Upper lobe of left lung (tissue), 6 donors: ENCODE results near the gene PON3. TPM values are rescaled to one million over a fixed set of nuclear protein-coding genes. Genes with fewer than 3 reads are reported as not detected.

Source experiments
- ATAC-seq, 2 donors: fragments of 200-7000 bp; cut with Tn5 transposase; one replicate each; pipeline ENCODE4 v1.9.1; 2022; ENCODE audit warnings: mild to moderate bottlenecking in 2 of 2, moderate library complexity in 2 of 2; ENCODE audit not compliant: low FRiP score in 2 of 2
- DNase-seq, 2 donors: peaks; one replicate each; pipeline ENCODE4 v3.0.0-alpha.2; 2019 to 2020
- H3K27ac ChIP-seq, 4 donors: fragments of 200-600 bp; sonication (generic); one replicate each; pipeline ENCODE4 v1.5.1; 2016 to 2019
- H3K27me3 ChIP-seq, 4 donors: fragments of 200-600 bp; sonication (generic); one replicate each; pipeline ENCODE4 v1.5.1; 2017 to 2019
- H3K36me3 ChIP-seq, 4 donors: fragments of 200-600 bp; sonication (generic); one replicate each; pipeline ENCODE4 v1.5.1; 2016 to 2019
- H3K4me1 ChIP-seq, 4 donors: fragments of 200-600 bp; sonication (generic); one replicate each; pipeline ENCODE4 v1.5.1; 2018 to 2019
- H3K4me3 ChIP-seq, 4 donors: fragments of 200-600 bp; sonication (generic); one replicate each; pipeline ENCODE4 v1.5.1; 2017 to 2019; ENCODE audit warnings: mild to moderate bottlenecking in 2 of 4, moderate library complexity in 1 of 4
- H3K9me3 ChIP-seq, 4 donors: fragments of 200-600 bp; sonication (generic); one replicate each; pipeline ENCODE4 v1.5.1; 2018 to 2019
- EP300 ChIP-seq, 4 donors: sonication (generic); formaldehyde crosslinking; IDR thresholded peaks; one replicate each; pipeline ENCODE4 v1.5.1; 2017; ENCODE audit warnings: antibody characterized with exemption in 4 of 4, control low read depth in 2 of 4
- POLR2A ChIP-seq, 4 donors: fragments of 450-650 bp; IDR thresholded peaks; one replicate each; pipeline ENCODE4 v1.5.1; 2016 to 2017; ENCODE audit warnings: antibody characterized with exemption in 4 of 4, mild to moderate bottlenecking in 2 of 4
- POLR2AphosphoS5 ChIP-seq, 2 donors: sonication (generic); formaldehyde crosslinking; IDR thresholded peaks; one replicate each; pipeline ENCODE4 v1.5.1; 2017; ENCODE audit warnings: antibody characterized with exemption in 2 of 2
- WGBS, 2 donors: methylation state at CpG; one replicate each; pipeline ENCODE4 v1.1.5; 2017 to 2018; 5-methylcytosine and 5-hydroxymethylcytosine counted together
- total RNA-seq, 6 donors: library from RNA; depleted of rRNA in 4 of 6; stranded (reverse); fragments of >200 nt in 4 of 6; gene quantifications; one replicate each; pipeline versions ENCODE4 v1.1.0 to v1.2.1, GENCODE V29; 2016 to 2021
- TF ChIP-seq, protein P1 (sequence below), 6 experiments: fragments of 450-650 bp in 4 of 6; fragments of 200-600 bp in 2 of 6; sonication (generic) in 2 of 6; IDR thresholded peaks; one replicate each; pipeline ENCODE4 v1.5.1; 2016 to 2019; ENCODE audit warnings: antibody characterized with exemption in 6 of 6
- donor health status: DM: no; HTN: no; CAD: no; lungs with moderate emphysema.
- donor health status: DM: no; HTN: yes; CAD: no; lungs with severe emphysema.

The PON3 gene
- total RNA-seq, 6 donors from 2014 or later: 10.4 to 67.2 (median 23.2) TPM

DNA sequence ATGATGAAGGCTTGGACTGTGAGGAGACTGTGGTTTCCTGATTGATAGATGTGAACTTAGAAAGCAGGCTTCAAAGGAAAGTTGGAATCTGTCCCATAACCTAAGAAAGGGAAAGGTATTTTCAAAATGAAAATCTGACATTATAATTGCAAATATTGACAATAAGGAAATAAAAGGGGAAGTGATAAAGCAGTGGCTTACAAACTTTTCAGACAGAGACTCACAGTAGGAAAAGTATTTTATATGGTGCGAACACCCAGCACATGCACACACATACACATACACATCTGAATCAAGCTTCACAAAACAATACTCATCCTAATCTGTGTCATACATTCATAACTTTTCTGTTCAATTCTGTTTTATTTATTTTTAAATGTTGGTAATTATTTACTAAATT, 76.6 kb downstream of the PON3 start:
- Histone ChIP-seq H3K36me3 (no peaks in the 10 kb centered on the region), H3K4me1 (no peaks in the 10 kb centered on the region), H3K9me3 (no peaks in the 10 kb centered on the region), H3K4me3 (no peak overlapping the region), H3K27ac (no peak overlapping the region), H3K27me3 (no peaks in the 10 kb centered on the region)
- no peak for DNase-seq
- WGBS, 2 donors: 89 to 95% methylated on average over 1 of the region's 1 CpG
- TF ChIP-seq POLR2AphosphoS5 (IDR thresholded peaks at IDR 0.05) (no peak), EP300 (IDR thresholded peaks at IDR 0.05) (no peak), POLR2A (IDR thresholded peaks at IDR 0.05) (no peak)
- TF ChIP-seq, protein P1, sequence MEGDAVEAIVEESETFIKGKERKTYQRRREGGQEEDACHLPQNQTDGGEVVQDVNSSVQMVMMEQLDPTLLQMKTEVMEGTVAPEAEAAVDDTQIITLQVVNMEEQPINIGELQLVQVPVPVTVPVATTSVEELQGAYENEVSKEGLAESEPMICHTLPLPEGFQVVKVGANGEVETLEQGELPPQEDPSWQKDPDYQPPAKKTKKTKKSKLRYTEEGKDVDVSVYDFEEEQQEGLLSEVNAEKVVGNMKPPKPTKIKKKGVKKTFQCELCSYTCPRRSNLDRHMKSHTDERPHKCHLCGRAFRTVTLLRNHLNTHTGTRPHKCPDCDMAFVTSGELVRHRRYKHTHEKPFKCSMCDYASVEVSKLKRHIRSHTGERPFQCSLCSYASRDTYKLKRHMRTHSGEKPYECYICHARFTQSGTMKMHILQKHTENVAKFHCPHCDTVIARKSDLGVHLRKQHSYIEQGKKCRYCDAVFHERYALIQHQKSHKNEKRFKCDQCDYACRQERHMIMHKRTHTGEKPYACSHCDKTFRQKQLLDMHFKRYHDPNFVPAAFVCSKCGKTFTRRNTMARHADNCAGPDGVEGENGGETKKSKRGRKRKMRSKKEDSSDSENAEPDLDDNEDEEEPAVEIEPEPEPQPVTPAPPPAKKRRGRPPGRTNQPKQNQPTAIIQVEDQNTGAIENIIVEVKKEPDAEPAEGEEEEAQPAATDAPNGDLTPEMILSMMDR (IDR thresholded peaks at IDR 0.05): no peak
- ATAC-seq: no peak

DNA sequence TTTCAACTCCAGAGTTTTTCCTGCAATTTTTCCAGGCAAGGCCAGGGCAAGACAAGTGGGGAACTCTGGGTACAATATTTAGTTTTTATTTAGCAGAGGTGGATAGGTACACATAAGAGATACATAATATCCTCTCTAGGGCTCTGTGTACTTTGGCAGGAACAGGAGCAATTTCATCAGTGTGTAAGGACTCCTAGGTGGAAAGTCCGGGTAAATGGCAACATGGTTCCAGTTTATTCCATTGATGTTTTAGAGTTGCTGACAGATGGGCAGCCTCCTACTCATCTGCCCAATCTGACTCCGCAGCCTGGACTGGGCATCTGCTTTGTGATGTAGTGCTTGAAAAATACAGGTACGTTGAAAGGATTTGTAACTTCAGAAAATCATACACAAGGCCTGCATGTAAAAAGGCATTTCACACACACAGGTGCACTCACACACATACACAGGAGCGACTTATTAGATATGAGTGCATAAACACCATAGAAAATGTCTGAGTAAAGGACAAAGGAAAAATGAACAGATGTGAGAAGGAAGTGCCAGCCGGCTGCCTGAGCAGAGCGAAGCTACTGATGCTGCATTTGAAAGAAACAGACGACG, 77.6 kb downstream of the PON3 start:
- DNase-seq (no peak), ATAC-seq (no peak)
- Histone ChIP-seq H3K9me3 (no peaks in the 10 kb centered on the region), H3K27me3 (no peaks in the 10 kb centered on the region), H3K27ac (no peak overlapping the region), H3K4me1 (no peaks in the 10 kb centered on the region), H3K36me3 (no peaks in the 10 kb centered on the region), H3K4me3 (no peak overlapping the region)
- TF ChIP-seq POLR2A (IDR thresholded peaks at IDR 0.05): no peak
- TF ChIP-seq, protein P1 (IDR thresholded peaks at IDR 0.05): no peak
- no peak for TF ChIP-seq POLR2AphosphoS5 (IDR thresholded peaks at IDR 0.05)
- TF ChIP-seq EP300 (IDR thresholded peaks at IDR 0.05): no peak
- WGBS, 2 donors: 90 to 93% methylated on average over 8 of the region's 8 CpGs

DNA sequence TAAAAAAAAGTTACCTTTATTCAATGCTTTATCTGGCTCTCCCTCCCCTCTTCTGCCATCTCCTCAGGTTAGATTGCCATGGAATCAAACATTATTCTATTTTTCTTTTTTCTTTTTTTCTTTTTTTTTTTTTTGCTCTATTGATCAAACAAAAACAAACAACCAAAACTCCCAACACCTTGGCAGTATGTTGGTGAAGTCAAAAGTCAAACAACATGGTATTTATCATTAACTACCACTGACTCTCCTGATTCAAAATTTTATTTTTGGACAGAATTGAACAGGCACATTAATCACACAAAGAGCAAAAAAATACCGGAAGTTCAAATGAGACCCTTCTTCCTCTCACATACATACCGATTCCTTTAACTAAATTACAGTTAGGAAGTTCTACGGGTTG, 78.2 kb downstream of the PON3 start:
- no peaks in the 10 kb centered on the region for H3K4me1 ChIP-seq
- no peaks in the 10 kb centered on the region for H3K9me3 ChIP-seq
- H3K4me3 ChIP-seq: no peak overlapping the region
- 58 to 72% methylated on average over 3 of the region's 3 CpGs for WGBS, 2 donors
- no peak overlapping the region for H3K27ac ChIP-seq
- H3K36me3 ChIP-seq: no peaks in the 10 kb centered on the region
- no peak for DNase-seq
- TF ChIP-seq, protein P1 (IDR thresholded peaks at IDR 0.05): no peak
- TF ChIP-seq EP300 (IDR thresholded peaks at IDR 0.05) (no peak), POLR2AphosphoS5 (IDR thresholded peaks at IDR 0.05) (no peak), POLR2A (IDR thresholded peaks at IDR 0.05) (no peak)
- ATAC-seq: no peak
- no peaks in the 10 kb centered on the region for H3K27me3 ChIP-seq

DNA sequence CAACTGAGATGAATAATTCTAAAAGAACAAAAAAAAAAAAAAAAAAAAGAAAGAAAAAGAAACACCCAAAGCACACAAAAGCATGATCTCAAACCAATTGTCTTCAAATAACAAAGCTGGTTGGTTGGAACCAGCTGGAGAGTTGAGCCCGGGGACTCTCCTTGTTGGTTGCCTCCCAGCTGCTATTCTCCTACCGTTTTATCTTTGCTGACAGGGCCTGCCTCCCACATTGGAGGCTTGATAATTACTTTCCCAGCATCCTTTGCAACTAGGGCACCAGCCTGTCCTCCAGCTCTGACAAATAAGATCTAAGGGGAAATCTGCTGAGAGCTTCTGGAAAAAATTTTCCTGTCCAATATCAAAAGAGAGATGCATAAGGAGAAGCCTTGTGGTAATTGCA, 78.6 kb downstream of the PON3 start:
- no peaks in the 10 kb centered on the region for H3K9me3 ChIP-seq
- ATAC-seq: no peak
- 42 to 63% methylated on average over 2 of the region's 2 CpGs for WGBS, 2 donors
- no peaks in the 10 kb centered on the region for H3K4me1 ChIP-seq
- DNase-seq: no peak
- H3K27me3 ChIP-seq: no peaks in the 10 kb centered on the region
- no peak overlapping the region for H3K27ac ChIP-seq
- H3K36me3 ChIP-seq: no peaks in the 10 kb centered on the region
- no peak overlapping the region for H3K4me3 ChIP-seq
- TF ChIP-seq POLR2A (IDR thresholded peaks at IDR 0.05) (no peak), EP300 (IDR thresholded peaks at IDR 0.05) (no peak), POLR2AphosphoS5 (IDR thresholded peaks at IDR 0.05) (no peak)
- TF ChIP-seq, protein P1 (IDR thresholded peaks at IDR 0.05): no peak

DNA sequence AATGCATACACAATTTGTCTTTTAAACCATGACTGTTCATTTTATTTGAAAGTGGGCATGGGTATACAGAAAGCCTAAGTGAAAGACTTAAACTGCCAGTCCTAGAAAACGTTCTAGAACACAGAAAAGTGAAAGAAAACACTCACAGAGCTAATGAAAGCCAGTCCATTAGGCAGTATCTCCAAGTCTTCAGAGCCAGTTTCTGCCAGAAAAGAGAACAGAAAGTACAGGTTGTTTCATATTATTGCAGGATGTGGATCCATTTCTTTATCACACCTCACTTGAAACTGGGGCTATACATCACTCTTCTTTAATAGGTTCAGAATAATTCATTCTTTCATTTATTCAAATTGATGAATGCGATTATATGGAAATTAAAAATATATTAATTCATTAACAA, 79.6 kb downstream of the PON3 start:
- DNase-seq (no peak), ATAC-seq (no peak)
- no peaks in the 10 kb centered on the region for H3K9me3 ChIP-seq
- no peaks in the 10 kb centered on the region for H3K4me1 ChIP-seq
- no peak overlapping the region for H3K27ac ChIP-seq
- no peak overlapping the region for H3K4me3 ChIP-seq
- no peaks in the 10 kb centered on the region for H3K27me3 ChIP-seq
- no peaks in the 10 kb centered on the region for H3K36me3 ChIP-seq
- no peak for TF ChIP-seq EP300 (IDR thresholded peaks at IDR 0.05)
- no peak for TF ChIP-seq POLR2A (IDR thresholded peaks at IDR 0.05)
- TF ChIP-seq, protein P1 (IDR thresholded peaks at IDR 0.05): no peak
- TF ChIP-seq POLR2AphosphoS5 (IDR thresholded peaks at IDR 0.05): no peak
- WGBS, 2 donors: 83 to 87% methylated on average over 2 of the region's 2 CpGs
